GM10847 (cell line): ENCODE data around the gene MCF2L2.

Source experiments
- POLR2A ChIP-seq: IDR thresholded peaks from 2 replicates; pipeline ENCODE4 v1.6.1; 2011; ENCODE audit not compliant: insufficient read length; ENCODE audit errors: extremely low read depth

MCF2L2 gene

DNA sequence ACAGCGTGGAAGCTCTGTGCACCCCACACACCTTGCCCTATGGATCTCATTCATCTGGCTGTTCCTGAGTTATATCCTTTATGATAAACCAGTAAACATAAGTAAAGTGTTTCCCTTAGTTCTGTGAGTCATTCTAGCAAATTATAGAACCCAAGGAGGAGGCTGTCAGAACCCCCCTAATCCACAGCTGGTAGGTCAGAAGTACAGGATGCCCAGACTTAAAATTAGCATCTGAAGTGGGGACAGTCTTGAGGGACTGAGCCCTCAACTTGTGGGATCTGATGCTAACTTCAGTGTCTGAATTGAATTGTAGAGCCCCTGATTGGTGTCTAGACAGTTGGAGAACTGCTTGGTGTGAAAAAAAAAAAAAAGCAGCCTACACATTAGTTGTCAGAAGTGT lies 100.3 kb downstream of the MCF2L2 start:
- no peak for TF ChIP-seq POLR2A

DNA sequence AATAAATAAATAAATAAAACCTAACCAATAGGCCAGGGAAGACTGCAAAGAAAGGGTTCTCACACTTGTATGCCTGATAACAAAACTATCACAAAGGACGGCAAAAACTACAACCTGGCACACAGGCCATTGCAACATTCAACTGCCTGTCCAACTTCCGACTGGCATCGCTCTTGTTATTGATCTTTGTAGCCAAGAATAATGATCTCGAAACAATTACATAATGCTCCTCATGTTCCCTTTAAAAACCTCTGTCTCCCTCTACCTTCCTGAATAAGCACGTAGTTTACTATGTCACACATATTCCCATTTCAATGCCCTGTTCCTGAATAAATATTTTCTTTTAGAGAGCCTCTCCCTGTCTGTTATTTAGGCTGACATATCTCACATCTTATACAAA lies 101.1 kb downstream of the MCF2L2 start:
- no peak for TF ChIP-seq POLR2A

DNA sequence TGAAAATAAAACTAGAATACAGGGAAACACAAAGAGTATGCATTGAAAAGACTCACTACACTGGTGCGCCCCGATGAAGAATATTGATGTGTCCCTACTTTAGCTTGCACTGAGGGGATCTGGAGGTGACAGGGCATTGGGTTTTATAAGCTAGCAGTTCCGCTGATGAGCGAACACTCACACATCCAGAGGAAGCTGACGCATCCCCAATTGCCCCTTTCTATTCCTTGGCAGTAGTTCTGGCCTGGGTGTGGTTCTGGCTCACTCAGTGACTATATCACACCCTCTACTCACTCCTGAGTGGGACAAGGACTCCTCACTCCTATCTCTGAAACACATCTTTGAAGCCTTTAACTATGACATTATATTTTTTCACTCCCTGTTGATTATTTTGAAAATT lies 104.3 kb downstream of the MCF2L2 start:
- TF ChIP-seq POLR2A, result no peak

DNA sequence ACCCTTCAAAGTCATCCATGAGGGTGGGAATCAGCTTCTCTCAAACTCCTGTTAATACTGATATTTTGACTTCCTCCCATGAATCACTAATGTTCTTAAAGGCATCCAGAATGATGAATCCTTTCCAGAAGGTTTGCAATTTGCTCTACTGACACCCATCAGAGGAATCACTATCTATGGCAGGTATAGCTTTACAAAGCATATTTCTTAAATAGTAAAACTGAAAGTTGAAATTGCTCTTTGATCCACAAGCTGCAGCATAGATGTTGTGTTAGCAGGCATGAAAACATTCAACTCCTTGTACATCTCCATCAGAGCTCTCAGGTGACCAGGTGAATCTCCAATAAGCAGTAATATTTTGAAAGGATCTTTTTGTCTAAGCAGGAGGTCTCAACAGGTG lies 109.0 kb downstream of the MCF2L2 start:
- TF ChIP-seq POLR2A, result no peak

DNA sequence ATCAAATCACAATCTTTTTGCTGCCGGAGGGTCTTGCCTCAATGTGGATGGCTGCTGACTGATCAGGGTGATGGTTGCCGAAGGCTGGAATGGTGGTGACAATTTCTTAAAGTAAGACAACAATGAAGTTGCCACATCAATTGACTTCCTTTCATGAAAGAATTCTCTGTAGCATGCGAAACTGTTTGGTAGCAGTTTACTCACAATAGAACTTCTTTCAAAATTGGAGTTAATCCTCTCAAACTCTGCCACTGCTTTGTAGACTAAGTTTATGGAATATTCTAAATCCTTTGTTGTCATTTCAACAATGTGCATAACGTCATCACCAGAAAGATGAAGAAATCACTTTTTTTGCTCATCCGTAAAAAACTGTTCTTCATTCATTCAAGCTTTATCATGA lies 109.5 kb downstream of the MCF2L2 start:
- no peak for TF ChIP-seq POLR2A

DNA sequence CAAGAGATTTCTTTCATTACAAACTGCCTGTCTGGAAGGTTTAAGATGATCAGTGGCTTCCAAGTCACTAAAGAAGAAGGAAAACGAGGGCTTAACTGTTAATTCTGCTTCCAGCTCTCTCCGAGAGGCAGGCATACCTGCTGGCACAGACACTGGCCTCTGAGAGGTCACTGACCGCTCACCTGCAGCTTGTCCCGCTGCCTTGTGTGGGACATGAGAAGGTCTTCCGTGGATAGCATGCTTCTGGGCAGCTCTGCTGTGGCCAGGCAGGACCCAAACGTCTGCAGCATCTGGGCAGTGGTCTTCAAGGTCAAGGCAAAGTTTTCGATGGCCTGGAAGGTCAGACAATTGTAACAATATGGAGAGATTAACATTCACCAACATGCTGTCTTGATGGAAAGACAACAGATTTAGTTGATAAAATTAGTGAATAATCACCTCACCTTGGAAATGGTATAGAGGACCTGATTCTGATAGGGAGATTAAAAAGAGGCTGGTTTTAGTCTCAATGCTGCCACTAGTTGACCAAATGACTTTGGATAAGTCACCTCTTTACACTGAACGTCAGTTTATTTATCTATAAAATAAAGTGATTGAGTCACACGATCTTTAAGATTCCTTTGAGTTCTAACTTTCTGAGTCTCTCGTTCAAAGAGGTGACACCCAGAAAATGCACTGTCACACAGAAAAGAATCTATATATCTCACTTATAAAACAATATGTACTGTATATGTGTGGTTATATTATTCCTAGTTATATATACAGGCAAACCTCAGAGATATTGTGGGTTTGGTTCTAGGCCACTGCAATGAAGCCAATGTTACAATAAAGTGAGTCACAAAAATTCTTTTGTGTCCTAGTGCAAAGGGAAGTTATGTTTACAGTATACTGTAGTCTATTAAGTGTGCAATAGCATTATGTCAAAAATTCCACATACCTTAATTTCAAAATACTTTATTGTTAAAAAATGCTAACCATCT lies 110.2 kb downstream of the MCF2L2 start:
- no peak for TF ChIP-seq POLR2A

DNA sequence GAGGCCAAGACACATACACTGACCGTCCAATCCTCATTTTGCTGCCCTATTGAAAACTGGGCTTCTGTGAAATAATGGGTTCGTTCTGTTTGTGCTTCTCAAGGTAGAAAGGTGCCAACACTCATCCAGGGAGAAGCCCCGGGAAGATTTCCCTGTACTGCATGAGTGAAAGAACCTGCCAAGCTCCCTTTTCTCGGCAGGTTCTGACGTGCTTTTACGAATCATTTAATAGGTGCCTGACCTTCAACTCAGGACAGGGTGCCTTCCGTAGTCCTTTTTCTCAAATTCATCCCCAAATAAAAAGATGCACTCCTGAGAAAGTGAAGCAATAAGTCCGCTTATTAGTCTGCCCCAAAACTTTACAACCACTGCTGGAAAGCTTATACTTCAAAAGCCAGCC lies 111.1 kb downstream of the MCF2L2 start:
- TF ChIP-seq POLR2A, result no peak

DNA sequence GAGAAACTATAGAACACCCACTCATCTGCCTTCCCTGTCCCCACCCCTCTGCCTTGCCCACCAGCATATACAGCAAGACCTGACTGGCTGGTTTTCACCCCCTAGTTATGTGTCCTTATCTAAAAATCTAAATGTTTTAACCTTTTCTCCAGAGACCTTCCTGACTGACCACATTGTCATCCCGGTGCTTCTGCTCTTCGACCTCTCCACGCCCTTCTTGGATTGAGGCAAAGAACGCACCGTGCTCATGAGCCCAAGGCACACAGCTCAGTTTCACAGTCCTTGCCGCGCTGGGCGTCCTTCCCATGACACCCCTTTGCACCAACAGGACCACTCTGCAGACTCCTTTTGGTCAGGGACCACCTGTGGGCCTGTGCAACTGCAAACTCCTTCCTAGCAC lies 112.7 kb downstream of the MCF2L2 start:
- TF ChIP-seq POLR2A, result no peak

DNA sequence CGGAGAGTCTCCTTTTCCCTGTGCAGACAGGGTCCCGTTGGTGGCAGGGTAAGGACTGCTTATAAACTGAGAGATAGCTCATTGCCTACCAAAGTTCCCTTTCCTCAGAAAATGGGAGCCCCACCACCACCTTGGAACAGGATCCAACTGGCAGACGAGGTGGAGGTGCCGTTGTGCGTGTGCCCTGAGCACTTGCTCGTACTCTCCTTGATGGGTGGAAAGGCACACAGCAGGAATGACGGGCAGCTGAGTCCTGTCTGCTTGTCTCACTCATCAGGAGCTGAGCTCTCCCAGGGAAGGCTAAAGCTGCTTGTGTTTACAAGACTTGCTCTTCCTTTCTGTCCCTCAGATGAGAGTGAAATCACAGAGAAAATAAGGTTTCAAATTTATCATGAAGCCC lies 114.7 kb downstream of the MCF2L2 start:
- TF ChIP-seq POLR2A, result no peak

DNA sequence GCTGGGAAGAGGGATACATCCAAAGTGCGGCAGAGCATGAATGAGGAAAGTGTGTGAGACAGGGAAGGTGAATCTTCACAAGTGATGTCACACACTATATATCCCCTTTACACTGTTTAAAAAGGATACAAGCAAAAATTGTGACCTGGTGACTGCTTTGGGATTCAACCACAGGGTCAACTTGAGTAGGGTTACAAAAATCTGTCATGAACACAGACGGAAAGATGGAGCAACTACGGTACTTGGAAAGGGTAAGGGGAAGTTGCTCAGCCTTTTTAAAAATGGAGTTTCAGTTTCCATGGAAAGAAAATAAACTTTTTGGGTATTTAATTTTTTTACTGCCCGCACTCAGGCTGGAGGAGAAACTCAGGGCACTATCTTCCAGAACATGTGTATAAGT lies 115.1 kb downstream of the MCF2L2 start:
- TF ChIP-seq POLR2A, result no peak

DNA sequence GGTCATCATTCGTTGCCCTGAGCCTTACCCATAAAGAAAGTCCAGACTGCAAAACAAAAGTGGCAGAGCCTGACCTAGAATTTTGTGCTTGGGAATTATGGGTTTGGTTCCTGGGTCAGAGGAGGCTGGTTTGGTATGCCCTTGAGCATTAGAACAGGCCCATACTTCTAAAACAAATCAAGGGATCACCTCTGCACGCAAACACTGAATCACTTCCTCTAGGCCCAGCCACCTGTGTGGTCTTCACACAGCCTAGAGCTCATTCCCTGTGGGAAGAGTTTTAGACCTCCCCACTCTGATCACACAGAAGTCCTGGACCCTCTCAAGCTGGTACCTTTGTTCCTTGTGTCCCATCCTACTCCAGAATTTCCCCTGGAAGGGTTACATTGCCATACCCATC lies 116.0 kb downstream of the MCF2L2 start:
- no peak for TF ChIP-seq POLR2A

DNA sequence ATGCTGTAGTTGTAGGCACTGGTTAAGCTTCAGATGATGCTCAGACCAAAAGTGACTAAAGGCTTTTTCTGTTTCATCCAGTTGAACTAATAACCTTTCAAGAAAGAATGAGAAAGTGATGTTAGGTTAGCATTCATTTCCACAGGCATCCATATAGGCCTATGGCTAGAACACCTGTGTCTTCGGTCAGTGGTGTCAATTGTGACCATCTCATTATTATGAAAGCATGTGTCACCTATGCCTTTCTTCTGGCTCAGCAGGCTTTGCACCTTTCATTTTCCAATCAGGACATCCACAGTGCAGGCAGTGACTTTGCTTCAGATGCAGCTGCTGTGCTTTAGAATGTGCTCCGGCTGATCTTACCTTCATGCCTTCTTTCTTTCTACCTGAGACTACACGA lies 117.5 kb downstream of the MCF2L2 start:
- TF ChIP-seq POLR2A, result no peak

DNA sequence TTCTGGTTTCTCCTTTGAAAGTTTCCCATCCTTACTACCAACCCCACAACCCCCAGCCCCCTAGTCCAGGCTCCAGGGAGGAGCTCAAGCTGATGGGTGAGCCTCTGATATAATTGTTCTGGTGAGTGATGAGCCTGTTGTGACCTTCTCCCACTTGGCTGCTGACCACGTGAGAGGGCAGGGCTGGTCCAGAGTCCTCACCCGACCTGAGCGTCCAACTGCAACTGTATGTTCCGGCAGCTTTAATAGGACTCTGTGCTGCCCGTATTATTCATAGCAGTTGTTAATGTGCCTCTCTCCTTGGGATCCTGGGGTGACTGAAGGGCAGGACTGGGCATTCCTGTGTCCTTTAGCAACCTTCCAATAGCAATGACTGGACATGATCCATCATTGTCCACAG lies 119.1 kb downstream of the MCF2L2 start:
- TF ChIP-seq POLR2A, result no peak

DNA sequence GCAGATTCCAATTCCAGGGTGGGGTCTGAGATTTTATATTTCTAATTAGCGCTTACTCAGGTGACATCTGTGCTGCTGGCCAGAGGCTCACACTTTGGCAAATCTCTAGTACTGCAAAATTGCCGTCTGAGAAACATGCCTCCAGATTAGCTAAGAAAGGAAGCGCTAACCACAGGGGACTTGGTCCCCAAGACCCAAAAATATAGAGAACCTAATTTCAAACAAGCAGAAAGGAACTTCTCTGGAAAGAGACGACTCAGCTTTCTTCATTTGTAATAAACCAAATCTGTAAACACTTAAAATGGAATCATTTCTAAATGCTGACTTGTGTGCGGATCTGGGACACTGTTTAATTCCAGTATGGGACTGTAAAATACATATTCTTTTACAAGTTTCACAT lies 119.7 kb downstream of the MCF2L2 start:
- TF ChIP-seq POLR2A, result no peak

DNA sequence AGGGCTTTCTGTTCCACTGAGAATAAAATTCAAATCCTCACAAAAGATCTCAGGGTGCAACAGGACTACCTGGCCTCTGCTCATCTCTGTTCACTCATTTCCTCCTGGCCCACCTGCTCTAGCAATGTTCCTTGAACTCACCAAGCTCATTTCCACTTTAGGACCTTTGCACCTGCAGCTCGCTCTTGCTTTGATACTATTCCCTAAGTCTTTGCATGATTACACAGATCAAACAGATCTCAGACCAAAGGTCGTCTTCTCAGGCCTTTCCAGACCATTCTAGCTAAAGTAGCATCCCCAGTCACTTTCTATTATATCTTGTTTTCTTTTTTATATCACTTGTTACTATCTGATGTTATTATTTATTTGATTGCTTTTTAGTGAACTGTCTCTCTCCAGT lies 120.7 kb downstream of the MCF2L2 start:
- no peak for TF ChIP-seq POLR2A

DNA sequence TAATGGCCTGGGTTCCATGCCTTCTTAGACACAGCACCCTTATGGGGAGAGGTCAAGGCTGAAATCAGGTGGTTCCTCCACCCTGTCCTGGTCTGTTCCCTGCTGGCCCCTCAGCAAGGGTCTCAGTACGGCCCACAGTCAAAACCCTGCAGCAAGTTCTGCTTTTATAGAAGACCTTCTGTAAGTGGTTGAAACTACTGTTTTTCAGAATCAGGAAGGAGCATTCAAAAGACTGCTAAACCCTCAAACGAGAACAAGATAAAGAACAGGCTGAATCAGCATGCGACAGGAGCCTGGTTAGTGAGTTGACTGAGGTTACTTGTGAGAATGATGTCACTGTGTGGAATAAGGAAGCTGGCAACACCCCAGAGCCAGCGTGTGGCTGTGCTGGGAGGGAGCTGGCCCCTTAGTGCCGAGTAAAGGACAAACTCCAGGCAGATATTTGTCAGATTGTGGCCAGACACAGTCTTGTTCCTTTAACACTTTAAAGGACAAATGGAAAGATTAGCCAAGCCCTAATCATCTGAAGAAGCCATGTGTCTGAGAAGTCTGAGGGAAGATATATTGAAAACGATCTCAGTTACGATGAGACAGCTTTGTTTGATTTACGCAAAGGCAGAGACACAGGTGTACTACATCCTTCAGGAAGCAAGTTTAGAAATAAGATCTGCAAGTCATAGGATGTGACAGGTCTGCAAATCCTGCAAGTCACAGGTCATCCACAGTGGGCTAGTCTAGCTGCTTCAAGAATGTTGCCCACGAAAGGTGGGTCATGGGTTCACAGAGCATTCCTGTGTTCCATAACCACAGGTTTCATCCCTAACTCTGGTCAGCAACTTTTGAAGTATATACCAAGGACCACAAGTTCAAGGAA lies 121.4 kb downstream of the MCF2L2 start:
- no peak for TF ChIP-seq POLR2A

DNA sequence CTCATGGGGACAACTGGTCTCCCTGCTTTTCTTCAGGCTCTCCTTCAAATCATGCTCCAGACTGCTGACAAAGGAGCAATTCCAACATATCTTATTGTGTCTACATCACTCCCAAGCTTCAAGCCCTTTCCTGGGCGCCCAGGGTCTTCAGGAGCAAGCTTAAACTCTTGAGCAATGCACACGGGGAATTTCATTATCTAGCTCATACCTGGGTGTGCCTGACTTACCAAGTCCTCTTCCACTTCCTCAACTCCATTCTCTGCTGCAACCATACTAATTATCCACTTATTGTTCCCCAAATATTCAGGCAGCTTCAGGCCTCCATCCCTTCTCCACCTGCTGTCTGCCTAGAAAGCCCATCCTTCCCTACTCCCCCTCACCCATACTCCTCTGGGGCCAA lies 124.7 kb downstream of the MCF2L2 start:
- TF ChIP-seq POLR2A, result no peak
